HEK293T (cell line): ENCODE results near the gene DNAL4.

Experiments used
- ARNT ChIP-seq: fragments of 450-650 bp; IDR thresholded peaks from 2 replicates; pipeline ENCODE4 v1.6.1; 2017; ENCODE audit warnings: mild to moderate bottlenecking
- SUZ12 ChIP-seq: fragments of 450-650 bp; IDR thresholded peaks from 2 replicates; pipeline ENCODE4 v1.6.1; 2016; ENCODE audit warnings: mild to moderate bottlenecking

DNA sequence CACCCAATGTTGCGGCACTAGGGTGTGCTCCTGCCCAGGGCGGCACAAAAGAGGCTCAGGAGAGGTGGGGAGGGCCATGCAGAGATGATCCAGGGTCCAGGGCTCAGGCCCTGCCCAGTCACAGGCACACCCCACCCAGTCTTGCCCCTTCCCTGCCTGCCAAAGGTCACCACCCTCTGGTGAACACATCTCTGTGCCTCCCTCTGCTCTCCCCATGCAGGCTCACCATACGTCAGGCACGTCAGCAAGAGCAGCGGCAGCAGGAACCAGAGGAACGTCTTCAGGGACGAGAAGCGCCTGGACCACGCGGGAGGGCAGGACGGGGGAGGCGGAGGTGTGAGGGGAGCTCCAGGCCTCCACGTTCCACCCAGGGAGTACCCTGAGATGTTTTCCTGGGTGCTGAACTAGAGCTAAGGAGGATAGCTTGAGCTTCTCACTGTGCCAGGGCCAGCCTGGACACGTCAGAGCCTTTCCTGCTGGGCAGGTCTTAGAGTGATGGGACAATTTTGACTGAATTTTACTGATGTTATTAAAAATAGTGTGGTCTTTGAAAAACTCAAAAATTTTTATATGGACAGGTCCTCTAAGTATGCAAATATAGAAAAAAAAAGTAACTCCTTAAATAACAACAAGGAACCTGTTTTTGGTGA, 45.3 kb downstream of the DNAL4 start:
- TF ChIP-seq ARNT (no peak), SUZ12 (no peak)
